Mononuclear cell (primary cell): ENCODE results near the gene OR9G1. TPM values are rescaled to one million over a fixed set of nuclear protein-coding genes. Genes with fewer than 3 reads are reported as not detected.

Experiments used
- H3K27me3 ChIP-seq: 2 replicates; pipeline ENCODE4 v1.6.0; 2011; ENCODE audit warnings: low read length, control low read depth; ENCODE audit not compliant: insufficient read depth
- H3K4me1 ChIP-seq: 2 replicates; pipeline ENCODE4 v1.5.1; 2011; ENCODE audit warnings: mild to moderate bottlenecking, low read length, control low read depth; ENCODE audit not compliant: insufficient read depth
- H3K4me3 ChIP-seq: 2 replicates; pipeline ENCODE4 v1.5.1; 2011; ENCODE audit warnings: mild to moderate bottlenecking, low read length, moderate library complexity
- H3K9me3 ChIP-seq: 2 replicates; pipeline ENCODE4 v1.5.1; 2011; ENCODE audit warnings: low read depth, mild to moderate bottlenecking, control low read depth, low read length
- total RNA-seq: library from RNA; depleted of rRNA; stranded (reverse); fragments of >200 nt; gene quantifications from one replicate; pipeline ENCODE4 v1.2.3, GENCODE V29; 2012

The OR9G1 gene
- total RNA-seq, 1 donor: not detected

DNA sequence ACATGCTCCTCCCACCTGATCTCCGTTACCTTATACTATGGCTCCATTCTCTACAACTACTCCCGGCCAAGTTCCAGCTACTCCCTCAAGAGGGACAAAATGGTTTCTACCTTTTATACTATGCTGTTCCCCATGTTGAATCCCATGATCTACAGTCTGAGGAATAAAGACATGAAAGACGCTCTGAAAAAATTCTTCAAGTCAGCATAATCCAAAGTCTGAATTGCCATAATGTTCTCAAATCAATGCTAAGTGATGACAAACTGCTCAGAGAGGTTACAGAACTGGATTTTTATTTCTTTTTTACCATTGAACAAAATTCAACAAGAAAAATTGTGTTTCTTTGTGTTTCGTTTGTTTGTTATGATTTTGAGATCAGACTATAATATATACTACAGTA, 42.0 kb downstream of the OR9G1 start:
- no peak overlapping the region for H3K4me3 ChIP-seq

DNA sequence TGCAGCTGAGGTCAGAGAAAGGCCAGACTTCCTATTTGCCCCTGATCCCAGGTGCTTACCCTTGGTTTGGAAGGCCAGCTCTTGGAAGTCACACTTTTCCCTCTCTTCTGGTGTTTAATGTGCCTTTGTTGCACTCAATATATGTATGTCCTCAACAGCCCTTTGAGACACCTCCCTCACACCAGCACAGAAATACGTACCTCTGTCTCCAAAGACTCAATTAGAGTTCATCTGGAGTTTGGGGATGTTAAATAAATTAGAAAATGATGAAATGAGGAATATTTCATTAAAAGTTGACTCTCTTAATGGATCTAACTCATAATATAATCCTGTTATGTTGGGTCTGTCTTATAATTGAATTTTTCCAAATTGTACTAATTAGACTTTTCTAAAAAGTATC, 49.7 kb downstream of the OR9G1 start, which contains the start of gene OR9G4:
Gene OR9G4, minus strand, starts transcription at position 101 of the 400 bp plus-strand sequence. CDS start 4,931 bp downstream, outside the sequence.
- Histone ChIP-seq H3K4me3 (no peak within 1 kb of the TSS), H3K27me3 (no peaks in the 10 kb centered on the region), H3K9me3 (no peaks in the 10 kb centered on the region), H3K4me1 (no peaks in the 10 kb centered on the region)

More for the DNA sequence above, 42.0 kb downstream of the OR9G1 start:
- Histone ChIP-seq H3K4me1 (no peaks in the 10 kb centered on the region), H3K27me3 (no peaks in the 10 kb centered on the region), H3K9me3 (no peaks in the 10 kb centered on the region)

DNA sequence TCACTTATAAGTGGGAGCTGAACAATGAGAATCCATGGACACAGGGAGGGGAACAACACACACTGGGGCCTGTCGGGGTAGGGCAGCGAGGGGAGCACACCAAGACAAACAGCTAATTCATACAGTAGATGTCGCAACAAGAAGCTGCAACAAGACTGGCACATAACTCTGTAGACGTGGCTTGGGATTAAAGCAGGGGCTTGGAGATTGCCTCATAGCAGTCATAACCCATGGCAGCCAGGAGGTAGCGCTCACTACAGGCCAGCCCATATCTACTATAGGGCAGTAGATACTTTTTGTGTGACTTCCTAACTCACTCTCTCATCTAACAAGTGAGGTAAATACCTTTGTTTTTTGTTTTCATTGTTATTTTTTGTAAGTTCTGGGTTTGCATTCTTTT, 51.3 kb downstream of the OR9G1 start:
- H3K9me3 ChIP-seq: no peaks in the 10 kb centered on the region
- H3K27me3 ChIP-seq: no peaks in the 10 kb centered on the region
- no peaks in the 10 kb centered on the region for H3K4me1 ChIP-seq
- no peak overlapping the region for H3K4me3 ChIP-seq

- H3K27me3 ChIP-seq: no peaks in the 10 kb centered on the region
- H3K9me3 ChIP-seq: no peaks in the 10 kb centered on the region
Observed at GRCh38 chr11:56751480-56751879, 52.6 kb downstream of the OR9G1 start.

More at GRCh38 chr11:56751480-56751879, 52.6 kb downstream of the OR9G1 start:
- H3K4me3 ChIP-seq: no peak overlapping the region
- no peaks in the 10 kb centered on the region for H3K4me1 ChIP-seq

Other genes with a start within 250 kb of the OR9G1 start
- not detected for gene OR5M3, start 225.7 kb upstream of the OR9G1 start, total RNA-seq
- gene OR5M8, start 207.7 kb upstream of the OR9G1 start, total RNA-seq: not detected
- gene OR5M11, start 155.8 kb upstream of the OR9G1 start, total RNA-seq: not detected
- gene OR5M10, start 121.4 kb upstream of the OR9G1 start, total RNA-seq: not detected
- not detected for gene OR5M1, start 84.2 kb upstream of the OR9G1 start, total RNA-seq
- not detected for gene OR5AP2, start 56.7 kb upstream of the OR9G1 start, total RNA-seq
- gene OR5AR1, start 35.4 kb upstream of the OR9G1 start, total RNA-seq: not detected
- gene OR9G4, start 49.6 kb downstream of the OR9G1 start, total RNA-seq: not detected